Ovary (tissue), 9 donors: ENCODE data around the gene GCNT2. TPM values are rescaled to one million over a fixed set of nuclear protein-coding genes. Genes with fewer than 3 reads are reported as not detected.

ENCODE experiments used
- DNase-seq, 5 donors: peaks; one replicate each; pipeline ENCODE4 v3.0.0-alpha.2; 2019 to 2020
- H3K27ac ChIP-seq, 2 donors: fragments of 200-600 bp; one replicate each; pipeline versions ENCODE4 v1.5.1 to v1.8.0; 2019 to 2022
- H3K27me3 ChIP-seq: fragments of 200-600 bp; one replicate; pipeline ENCODE4 v1.8.0; 2022
- H3K36me3 ChIP-seq: fragments of 200-600 bp; sonication (generic); one replicate; pipeline ENCODE4 v1.5.1; 2019
- H3K4me1 ChIP-seq: one replicate; pipeline ENCODE4 v1.8.1; 2013; ENCODE audit warnings: mild to moderate bottlenecking, moderate library complexity; ENCODE audit not compliant: insufficient read depth
- H3K4me3 ChIP-seq: fragments of 200-600 bp; sonication (generic); one replicate; pipeline ENCODE4 v1.5.1; 2017
- H3K9me3 ChIP-seq, 2 donors: fragments of 200-600 bp in 1 of 2; sonication (generic) in 1 of 2; one replicate each; pipeline versions ENCODE4 v1.5.1 to v1.8.1; 2013 to 2019; ENCODE audit warnings: mild to moderate bottlenecking in 1 of 2, moderate library complexity in 1 of 2
- EP300 ChIP-seq: sonication (generic); formaldehyde crosslinking; IDR thresholded peaks from one replicate; pipeline ENCODE4 v1.6.1; 2017; ENCODE audit warnings: antibody characterized with exemption
- POLR2A ChIP-seq: fragments of 450-650 bp; IDR thresholded peaks from one replicate; pipeline ENCODE4 v1.6.1; 2017; ENCODE audit warnings: antibody characterized with exemption, mild to moderate bottlenecking, moderate library complexity
- whole genome bisulfite sequencing, 3 donors: extraction: QIAGEN DNeasy Blood & Tissue Kit in 1 of 3; methylation state at CpG; one replicate each; pipeline versions ENCODE4 v1.1.5 to v1.1.7; 2013 to 2017; 5-methylcytosine and 5-hydroxymethylcytosine counted together
- intact Hi-C, 4 donors: fragments of 100-400 bp; cut with DNase I; formaldehyde crosslinking; loops; one replicate each; pipeline versions ENCODE4 v1.11.0 to v1.15.1; 2022 to 2023
- polyA plus RNA-seq, 2 donors: library from polyadenylated mRNA; stranded (reverse); fragments of 200-250 nt in 1 of 2; fragments of 350-450 nt in 1 of 2; fragmentation: Illumina TruSeq in 1 of 2; extraction: RNeasy Lipid Tissue Mini Kit (QIAGEN cat#74804) in 1 of 2; gene quantifications; one replicate each; pipeline ENCODE4 v1.2.3, GENCODE V29; 2013 to 2014
- total RNA-seq, 7 donors: library from RNA; depleted of rRNA in 2 of 7; stranded (reverse); fragments of >200 nt in 2 of 7; fragmentation: NEBNext Ultra II Directional in 3 of 7; extraction: Animal tissue kit (Norgen Biotek cat#: 25700) in 3 of 7; gene quantifications; one replicate each; pipeline versions ENCODE4 v1.1.0 to v1.2.4, GENCODE V29; 2016 to 2023
- TF ChIP-seq, protein P1 (sequence below), 3 donors: fragments of 450-650 bp in 2 of 3; fragments of 200-600 bp in 1 of 3; IDR thresholded peaks; one replicate each; pipeline versions ENCODE4 v1.5.1 to v1.8.0; 2016 to 2022; ENCODE audit warnings: antibody characterized with exemption in 3 of 3, mild to moderate bottlenecking in 1 of 3
- donor health status: DM: no; HTN: no; CAD: no; lungs with moderate emphysema.
- donor health status: DM: no; HTN: no; CAD: no.
- donor health status: Bipolar disorder and iron deficiency.
- donor health status: DM: yes; HTN: yes; CAD: no.
- donor health status: DM: no; HTN: no; CAD: no.
- donor health status: DM: yes; HTN: yes; CAD: no.

Gene GCNT2
- total and polyA plus RNA-seq, 9 donors: 0.92 to 3.8 (median 1.3) TPM

DNA sequence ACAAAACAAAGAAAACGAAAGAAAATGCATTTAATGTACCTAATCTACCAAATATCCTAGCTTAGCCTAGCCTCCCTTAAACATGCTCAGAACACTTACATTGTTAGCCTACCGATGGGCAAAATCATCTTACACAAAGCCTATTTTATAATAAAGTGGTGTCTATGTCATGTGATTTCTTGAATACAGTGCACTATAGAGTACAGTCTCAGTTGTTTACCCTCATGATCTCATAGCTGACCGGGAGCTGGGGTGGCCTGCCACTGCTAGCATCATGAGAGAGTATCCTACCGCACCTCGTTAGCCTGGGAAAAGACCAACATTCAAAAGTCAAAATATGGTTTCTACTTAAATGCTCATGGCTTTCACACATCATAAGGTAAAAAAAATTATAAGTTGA is 16.6 kb downstream of the GCNT2 start:
- H3K27me3 ChIP-seq: no peaks in the 10 kb centered on the region
- no peaks in the 10 kb centered on the region for H3K36me3 ChIP-seq
- no peaks in the 10 kb centered on the region for H3K9me3 ChIP-seq
- H3K4me1 ChIP-seq: no peaks in the 10 kb centered on the region
- no peak overlapping the region for H3K27ac ChIP-seq
- TF ChIP-seq EP300: no peak
- no peak for TF ChIP-seq POLR2A
- TF ChIP-seq, protein P1, sequence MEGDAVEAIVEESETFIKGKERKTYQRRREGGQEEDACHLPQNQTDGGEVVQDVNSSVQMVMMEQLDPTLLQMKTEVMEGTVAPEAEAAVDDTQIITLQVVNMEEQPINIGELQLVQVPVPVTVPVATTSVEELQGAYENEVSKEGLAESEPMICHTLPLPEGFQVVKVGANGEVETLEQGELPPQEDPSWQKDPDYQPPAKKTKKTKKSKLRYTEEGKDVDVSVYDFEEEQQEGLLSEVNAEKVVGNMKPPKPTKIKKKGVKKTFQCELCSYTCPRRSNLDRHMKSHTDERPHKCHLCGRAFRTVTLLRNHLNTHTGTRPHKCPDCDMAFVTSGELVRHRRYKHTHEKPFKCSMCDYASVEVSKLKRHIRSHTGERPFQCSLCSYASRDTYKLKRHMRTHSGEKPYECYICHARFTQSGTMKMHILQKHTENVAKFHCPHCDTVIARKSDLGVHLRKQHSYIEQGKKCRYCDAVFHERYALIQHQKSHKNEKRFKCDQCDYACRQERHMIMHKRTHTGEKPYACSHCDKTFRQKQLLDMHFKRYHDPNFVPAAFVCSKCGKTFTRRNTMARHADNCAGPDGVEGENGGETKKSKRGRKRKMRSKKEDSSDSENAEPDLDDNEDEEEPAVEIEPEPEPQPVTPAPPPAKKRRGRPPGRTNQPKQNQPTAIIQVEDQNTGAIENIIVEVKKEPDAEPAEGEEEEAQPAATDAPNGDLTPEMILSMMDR (IDR thresholded peaks at IDR 0.05): no peak
- intact Hi-C loops: no loop called here
- H3K4me3 ChIP-seq: no peak overlapping the region
- DNase-seq: no peak
- 84 to 93% (median 89%) methylated on average over 5 of the region's 5 CpGs for WGBS, 3 donors

DNA sequence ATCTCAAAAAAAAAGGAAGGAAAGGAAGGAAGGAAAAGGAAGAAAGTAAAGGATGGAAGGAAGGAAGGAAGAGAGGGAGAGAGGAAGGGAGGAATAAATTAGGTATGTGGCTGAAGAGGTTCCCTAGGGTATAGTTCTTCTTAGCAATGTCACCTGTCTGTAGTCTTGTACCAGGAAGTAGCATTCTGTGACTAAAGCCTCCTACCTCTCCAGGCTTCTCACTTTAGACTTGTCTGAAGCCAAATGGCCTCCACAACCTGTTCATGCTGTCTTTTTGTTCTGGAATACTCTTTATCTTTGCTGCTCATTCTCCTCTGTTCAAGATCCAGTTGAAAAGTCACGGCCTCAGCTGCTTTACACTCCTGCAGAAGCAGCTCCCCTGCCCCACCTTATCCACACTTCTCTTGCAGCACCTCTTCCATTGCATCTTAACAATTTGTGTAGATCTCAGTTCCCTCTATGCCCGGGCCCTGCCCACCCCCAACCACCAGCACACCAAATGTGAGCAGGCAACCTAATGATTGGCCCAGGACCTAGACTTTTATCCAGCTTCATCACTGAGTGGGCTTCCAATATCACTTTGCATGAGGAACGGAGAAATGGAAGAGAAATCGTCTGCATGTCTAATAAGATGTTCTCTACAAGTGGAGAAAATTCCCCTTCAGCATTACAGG is 19.1 kb downstream of the GCNT2 start:
- Histone ChIP-seq H3K4me1 (no peaks in the 10 kb centered on the region), H3K27ac (no peak overlapping the region), H3K4me3 (no peak overlapping the region), H3K36me3 (no peaks in the 10 kb centered on the region), H3K27me3 (no peaks in the 10 kb centered on the region), H3K9me3 (no peaks in the 10 kb centered on the region)
- intact Hi-C loops: no loop called here
- DNase-seq: no peak
- 70 to 79% (median 76%) methylated on average over 4 of the region's 4 CpGs for WGBS, 3 donors
- TF ChIP-seq, protein P1 (IDR thresholded peaks at IDR 0.05): no peak
- TF ChIP-seq POLR2A (no peak), EP300 (no peak)

DNA sequence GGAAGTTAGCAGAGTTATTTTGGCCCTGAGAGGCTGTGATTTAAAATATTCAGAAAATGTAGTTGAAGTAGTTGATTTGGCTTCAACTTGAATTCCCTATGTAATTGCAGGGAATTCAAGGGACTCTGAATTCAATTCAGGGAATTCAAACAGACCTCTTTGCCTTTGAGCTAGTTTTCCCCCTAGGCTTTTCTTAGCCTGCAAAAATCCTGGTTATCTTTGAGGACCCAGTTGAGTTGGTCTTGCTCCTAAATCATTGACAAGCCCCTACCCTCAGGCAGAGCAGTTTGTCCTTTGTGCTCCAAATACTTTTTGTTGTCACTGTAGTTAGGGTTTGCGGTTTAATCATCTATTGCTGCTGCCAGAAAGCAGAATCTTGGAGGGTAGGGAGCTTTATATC is 20.4 kb downstream of the GCNT2 start:
- intact Hi-C loops: no loop called here
- no peaks in the 10 kb centered on the region for H3K36me3 ChIP-seq
- no peaks in the 10 kb centered on the region for H3K27me3 ChIP-seq
- H3K4me3 ChIP-seq: no peak overlapping the region
- 74 to 81% (median 75%) methylated on average over 1 of the region's 1 CpG for WGBS, 3 donors
- TF ChIP-seq, protein P1 (IDR thresholded peaks at IDR 0.05): no peak
- TF ChIP-seq POLR2A: no peak
- TF ChIP-seq EP300: no peak
- H3K27ac ChIP-seq: no peak overlapping the region
- DNase-seq: no peak
- no peaks in the 10 kb centered on the region for H3K4me1 ChIP-seq
- no peaks in the 10 kb centered on the region for H3K9me3 ChIP-seq

DNA sequence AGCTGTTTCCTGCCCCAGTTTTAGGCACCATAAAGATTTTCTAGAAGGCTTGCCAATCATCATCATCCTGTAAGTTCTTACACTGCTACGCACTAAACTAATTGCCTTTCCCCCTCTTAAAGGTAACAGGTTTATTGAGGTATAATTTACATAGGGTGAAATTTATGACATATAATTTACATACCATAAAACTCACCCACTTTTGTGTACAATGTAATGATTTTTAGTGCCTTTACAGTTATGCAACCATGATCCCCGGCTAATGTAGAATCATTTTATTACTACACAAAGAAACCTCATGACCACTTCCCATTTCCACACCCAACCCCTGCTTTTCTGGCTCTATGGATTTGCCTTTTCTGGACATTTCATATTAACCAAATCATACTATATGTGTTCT is 21.1 kb downstream of the GCNT2 start:
- no peak for DNase-seq
- no peaks in the 10 kb centered on the region for H3K27me3 ChIP-seq
- no peaks in the 10 kb centered on the region for H3K36me3 ChIP-seq
- intact Hi-C loops: no loop called here
- H3K27ac ChIP-seq: no peak overlapping the region
- H3K4me1 ChIP-seq: no peaks in the 10 kb centered on the region
- no peaks in the 10 kb centered on the region for H3K9me3 ChIP-seq
- TF ChIP-seq POLR2A (no peak), EP300 (no peak)
- TF ChIP-seq, protein P1 (IDR thresholded peaks at IDR 0.05): no peak
- no peak overlapping the region for H3K4me3 ChIP-seq
- 72 to 77% (median 75%) methylated on average over 2 of the region's 2 CpGs for WGBS, 3 donors
